AML-193 (cell line): ENCODE data around the gene OR13J1.
"Not testable (repeated sequence)": the region's sequence is repeated elsewhere in the genome, so short reads cannot be mapped to it uniquely, and the experiment has no call there.

Source experiments
- DNase-seq, 2 experiments: peaks; one replicate each; lab custom pipeline; 2025; lab: John Stamatoyannopoulos, UW

OR13J1 gene

GRCh38 chr9:35905051-35905781, 35.0 kb upstream of the OR13J1 start:
- DNase-seq: no peak

DNA sequence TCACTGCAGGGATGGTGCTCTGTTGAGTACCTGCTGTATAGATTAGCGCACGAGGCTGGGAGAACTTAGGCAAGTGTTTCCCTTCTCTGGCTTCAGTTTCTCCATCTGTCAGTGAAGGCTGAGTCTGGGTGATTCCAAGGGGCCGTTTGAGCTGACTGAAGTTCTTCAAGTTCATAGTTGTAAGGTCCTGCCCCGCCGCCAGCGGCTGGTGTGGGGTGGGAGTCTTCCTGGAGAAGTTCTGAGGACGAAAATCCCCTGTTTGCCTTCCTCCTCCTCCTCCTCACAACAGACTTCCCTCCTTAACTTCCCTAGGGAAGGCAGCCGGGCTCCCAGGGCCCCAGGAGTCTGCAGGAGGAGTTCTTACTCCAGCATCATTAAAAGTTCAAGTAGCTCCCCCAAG, 34.1 kb upstream of the OR13J1 start:
- no peak for DNase-seq

- DNase-seq: peak; percentile 40 to 41
Observed at GRCh38 chr9:35903049-35903448, 32.8 kb upstream of the OR13J1 start.

- DNase-seq: no peak
Observed at GRCh38 chr9:35899021-35899420, 28.8 kb upstream of the OR13J1 start.

DNA sequence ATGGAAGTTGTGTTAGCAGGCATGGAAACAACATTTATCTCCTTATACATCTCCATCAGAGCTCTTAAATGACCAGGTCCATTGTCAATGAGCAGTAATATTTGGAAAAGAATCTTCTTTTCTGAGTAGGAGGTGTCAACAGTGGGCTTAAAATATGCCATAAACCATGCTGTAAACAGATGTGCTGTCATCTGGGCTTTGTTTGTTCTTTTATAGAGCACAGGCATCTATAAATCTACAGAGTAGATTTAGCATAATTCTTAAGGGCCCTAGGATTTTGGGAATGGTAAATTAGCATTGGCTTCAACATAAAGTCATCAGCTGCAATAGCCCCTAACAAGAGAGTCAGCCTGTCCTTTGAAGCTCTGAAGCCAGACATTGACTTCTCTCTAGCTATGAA, 28.1 kb upstream of the OR13J1 start:
- no peak for DNase-seq

GRCh38 chr9:35897376-35898099, 27.3 kb upstream of the OR13J1 start:
- DNase-seq: not testable (repeated sequence)

DNA sequence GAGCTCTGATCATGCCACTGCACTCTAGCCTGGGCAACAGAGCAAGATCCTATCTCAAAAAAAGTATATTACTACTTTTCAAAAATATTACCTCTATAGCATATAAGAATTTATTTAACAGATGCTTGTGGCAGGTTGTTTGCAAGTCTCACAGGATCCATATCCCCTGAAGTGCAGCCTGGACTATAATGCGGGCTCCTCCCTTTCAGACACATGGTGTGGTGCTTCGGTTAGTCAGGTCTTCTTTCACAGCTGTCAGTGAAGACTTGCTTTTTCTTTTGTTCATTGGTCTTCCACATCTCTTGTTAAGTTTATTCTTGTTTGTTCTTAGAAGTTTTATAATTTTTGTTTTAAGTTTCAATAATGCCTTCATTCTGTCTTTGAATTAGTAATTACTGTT, 26.4 kb upstream of the OR13J1 start:
- DNase-seq: no peak

- no peak for DNase-seq
Observed at GRCh38 chr9:35892051-35892450, 21.9 kb upstream of the OR13J1 start.

GRCh38 chr9:35891646-35892045, 21.4 kb upstream of the OR13J1 start:
- peak; percentile 44 to 51 for DNase-seq

- DNase-seq: not testable (repeated sequence)
Observed at GRCh38 chr9:35884908-35885307, 14.7 kb upstream of the OR13J1 start.

- DNase-seq: no peak
Observed at GRCh38 chr9:35882996-35883395, 12.8 kb upstream of the OR13J1 start.

GRCh38 chr9:35882263-35882848, 12.2 kb upstream of the OR13J1 start:
- peak; percentile 22 to 39 for DNase-seq

DNA sequence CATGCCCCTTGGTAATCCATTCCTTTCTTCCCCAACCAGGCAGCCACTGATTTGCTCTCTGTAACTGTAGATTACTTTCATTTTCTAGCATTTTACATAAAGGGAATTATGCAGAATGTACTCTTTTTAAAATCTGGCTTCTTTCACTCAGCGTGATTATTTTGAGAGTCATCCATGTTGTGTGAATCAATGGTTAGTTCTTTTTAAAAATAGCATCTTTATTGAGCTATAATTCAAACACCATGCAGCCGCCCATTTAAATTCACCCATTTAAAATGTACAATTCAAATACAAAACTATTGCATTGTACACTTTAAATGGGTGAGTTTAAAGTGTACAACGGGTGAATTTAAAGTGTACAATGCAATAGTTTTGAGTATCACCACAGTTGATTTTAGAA, 2.3 kb upstream of the OR13J1 start:
- DNase-seq: no peak

GRCh38 chr9:35871545-35871944, 1.3 kb upstream of the OR13J1 start:
- no peak for DNase-seq

DNA sequence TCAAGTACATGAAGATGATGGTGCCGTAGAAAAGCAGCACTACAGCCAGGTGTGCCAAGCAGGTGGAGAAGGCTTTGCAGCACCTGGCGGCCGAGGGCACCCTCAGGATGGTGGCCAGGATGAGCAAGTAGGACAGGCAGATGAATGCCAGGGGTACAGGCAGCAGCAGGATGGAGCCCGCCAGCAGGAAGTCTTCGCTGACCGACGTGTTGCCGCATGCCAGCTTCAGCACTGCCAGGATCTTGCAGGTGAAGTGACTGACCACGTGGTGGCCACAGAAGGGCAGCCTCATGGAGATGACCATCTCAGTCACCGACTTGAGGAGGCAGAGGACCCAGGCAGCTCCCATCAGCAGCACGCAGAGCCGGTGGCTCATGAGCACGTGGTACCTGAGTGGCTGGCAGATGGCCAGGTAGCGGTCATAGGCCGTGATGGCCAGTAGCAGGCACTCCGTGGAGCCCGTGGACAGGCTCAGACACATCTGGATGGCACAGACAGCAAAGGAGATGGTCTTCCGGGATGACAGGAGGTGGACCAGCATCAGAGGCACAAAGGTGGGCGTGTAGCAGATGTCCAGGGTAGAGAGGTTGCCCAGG, 482 bp downstream of the OR13J1 start:
- DNase-seq: no peak

GRCh38 chr9:35868933-35869332, 1.3 kb downstream of the OR13J1 start:
- no peak for DNase-seq

DNA sequence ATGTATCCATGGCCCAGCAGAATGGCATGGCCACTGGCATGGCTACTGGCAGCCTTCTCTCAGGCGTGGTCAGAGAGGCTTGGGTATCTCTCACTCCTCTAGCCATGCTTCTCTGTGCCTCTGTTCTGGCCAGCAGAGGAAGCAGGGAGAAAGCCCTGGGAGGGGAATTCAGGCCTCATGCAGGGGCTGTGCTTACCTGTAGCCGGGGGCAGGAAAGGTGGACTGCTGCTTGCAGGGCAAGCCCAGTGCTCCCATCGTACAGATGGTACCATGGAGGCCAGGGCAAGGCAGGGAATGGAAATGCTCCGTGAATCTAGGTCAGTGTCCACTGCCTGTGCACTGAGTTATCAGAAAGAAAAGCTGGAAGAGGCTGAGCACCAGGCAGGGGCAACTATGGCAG, 2.7 kb downstream of the OR13J1 start:
- no peak for DNase-seq

DNA sequence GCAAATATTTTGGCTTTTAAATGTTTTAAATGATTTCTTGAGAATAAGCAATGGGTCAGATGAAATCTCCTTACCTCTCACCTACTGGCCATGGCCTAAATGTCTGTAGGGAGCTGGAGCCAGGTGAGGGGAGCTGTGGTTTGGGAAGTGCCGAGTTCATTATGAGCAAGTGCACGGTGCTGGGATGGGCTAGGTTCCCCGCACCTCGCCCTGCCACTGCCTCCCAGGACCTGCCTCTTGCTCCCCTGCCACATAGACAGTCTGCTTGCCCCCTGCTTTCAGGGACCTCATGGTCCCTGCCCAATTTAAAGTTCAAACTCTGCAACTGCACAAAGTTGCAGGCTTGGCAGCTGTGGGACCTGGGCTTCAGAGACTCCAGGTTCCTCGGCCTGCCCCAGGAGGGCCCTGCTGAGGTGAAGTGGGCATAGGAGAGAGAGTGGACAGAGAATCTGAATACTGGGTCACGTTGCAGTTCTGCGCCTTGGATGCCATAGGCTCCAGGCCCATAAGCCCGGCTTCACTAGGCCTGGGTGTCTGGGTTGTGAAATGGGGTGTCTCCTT, 5.4 kb downstream of the OR13J1 start:
- no peak for DNase-seq

DNA sequence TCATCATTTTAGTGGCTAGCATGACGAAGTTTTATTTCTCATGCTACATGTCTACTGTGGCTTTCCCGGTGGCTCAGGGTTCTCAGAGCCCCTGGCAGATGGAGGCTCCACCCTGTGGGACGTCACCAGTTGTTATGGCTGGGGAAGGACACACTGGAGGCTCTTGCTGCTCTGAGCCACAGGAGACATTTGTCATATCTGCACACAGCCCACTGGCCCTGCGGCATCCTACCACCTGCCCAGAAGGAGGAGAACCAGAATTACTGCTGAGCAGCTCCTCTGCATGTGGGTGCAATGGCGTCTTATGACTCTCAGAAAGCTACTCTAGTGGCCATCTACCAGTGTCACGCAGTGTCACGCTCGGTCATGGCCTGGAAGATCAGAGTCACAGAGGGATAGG, 6.6 kb downstream of the OR13J1 start:
- DNase-seq: no peak

DNA sequence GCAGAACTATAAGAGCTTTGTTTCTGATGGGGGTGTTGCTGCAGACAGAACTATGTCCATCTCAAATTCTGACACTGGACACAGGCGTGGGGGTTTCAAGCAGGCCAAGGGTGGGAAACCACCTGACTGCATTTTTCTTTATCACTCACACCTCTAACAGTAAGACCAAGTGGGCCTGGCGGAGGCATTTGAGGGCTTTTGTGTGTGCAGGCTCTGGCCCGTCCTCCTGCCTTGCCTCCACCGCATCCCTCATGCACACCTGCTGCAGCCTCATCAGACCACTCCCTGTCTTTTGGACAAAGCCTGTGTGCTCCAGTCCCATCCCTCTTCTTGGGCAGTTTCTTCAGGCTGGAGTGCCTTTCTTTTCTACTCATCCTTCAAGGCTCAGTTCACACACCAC, 7.9 kb downstream of the OR13J1 start:
- DNase-seq: no peak

DNA sequence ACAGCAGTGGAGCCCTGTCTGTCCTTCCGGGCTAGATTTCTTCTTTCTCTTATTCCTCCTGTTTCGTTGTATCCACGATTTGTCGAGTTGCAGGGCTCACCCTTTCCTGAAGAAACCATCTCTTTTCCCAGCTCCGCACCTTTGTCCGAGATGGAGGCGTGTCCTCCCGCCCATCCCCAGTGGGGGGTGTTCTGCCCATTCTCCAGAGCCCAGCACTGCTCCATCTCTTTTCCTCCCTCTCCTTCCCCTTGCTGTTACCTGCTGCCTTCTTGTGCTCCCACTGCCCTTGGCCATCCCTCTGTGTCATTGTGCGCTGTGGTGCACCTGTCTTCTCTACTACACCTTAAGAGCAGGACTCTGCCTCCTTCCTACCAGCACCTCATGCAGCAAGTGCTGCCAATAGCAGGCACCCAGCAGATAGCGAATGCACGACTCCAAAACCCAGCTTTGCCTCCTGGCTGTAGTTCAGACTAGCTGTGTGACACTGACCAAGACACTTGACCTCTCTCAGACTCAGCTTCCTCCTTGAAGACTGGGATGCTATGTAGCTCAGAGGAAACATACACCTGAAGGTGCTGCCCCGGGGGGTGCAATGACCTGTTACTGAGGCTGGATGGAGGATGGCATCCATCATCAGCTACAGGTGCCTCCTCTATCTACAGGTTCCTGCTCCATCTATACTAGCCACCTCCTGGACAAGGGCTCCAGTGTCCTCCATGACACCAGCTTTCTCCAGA, 8.9 kb downstream of the OR13J1 start:
- DNase-seq: no peak

- DNase-seq: no peak
Observed at GRCh38 chr9:35859990-35860339, 10.2 kb downstream of the OR13J1 start.
